DND-41 (cell line): ENCODE results near the gene CHID1.

Experiments used
- EZH2 ChIP-seq: IDR thresholded peaks from 3 replicates; pipeline ENCODE4 v1.6.1; 2012; ENCODE audit warnings: borderline replicate concordance, low read depth, mild to moderate bottlenecking, moderate library complexity, low read length, inconsistent platforms; ENCODE audit not compliant: severe bottlenecking
- TF ChIP-seq, protein P1 (sequence below): IDR thresholded peaks from 2 replicates; pipeline ENCODE4 v1.5.1; 2012; ENCODE audit warnings: borderline replicate concordance, low read length, moderate library complexity, mild to moderate bottlenecking; ENCODE audit not compliant: poor library complexity, severe bottlenecking; ENCODE audit errors: extremely low read depth

DNA sequence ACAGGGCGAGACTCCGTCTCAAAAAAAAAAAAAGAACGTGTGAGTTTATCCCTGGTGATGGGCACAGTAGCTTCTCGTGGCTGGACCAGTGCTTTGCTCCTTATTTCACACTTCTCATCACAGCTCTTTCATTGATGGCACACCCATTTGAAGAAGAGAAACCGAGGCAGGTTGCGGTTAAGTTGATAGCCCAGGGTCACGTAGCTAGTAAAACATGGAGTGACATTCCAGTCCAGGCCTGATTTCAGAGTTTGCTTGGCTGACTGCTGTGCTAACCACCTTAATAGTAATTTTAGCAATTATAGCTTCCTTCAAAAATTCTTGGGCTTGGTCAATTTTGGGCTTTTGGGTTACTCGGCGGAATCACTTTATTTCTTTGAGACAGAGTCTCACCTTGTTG, 40.9 kb upstream of the CHID1 start:
- TF ChIP-seq, protein P1, sequence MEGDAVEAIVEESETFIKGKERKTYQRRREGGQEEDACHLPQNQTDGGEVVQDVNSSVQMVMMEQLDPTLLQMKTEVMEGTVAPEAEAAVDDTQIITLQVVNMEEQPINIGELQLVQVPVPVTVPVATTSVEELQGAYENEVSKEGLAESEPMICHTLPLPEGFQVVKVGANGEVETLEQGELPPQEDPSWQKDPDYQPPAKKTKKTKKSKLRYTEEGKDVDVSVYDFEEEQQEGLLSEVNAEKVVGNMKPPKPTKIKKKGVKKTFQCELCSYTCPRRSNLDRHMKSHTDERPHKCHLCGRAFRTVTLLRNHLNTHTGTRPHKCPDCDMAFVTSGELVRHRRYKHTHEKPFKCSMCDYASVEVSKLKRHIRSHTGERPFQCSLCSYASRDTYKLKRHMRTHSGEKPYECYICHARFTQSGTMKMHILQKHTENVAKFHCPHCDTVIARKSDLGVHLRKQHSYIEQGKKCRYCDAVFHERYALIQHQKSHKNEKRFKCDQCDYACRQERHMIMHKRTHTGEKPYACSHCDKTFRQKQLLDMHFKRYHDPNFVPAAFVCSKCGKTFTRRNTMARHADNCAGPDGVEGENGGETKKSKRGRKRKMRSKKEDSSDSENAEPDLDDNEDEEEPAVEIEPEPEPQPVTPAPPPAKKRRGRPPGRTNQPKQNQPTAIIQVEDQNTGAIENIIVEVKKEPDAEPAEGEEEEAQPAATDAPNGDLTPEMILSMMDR = no peak
- no peak for TF ChIP-seq EZH2
